Psoas muscle (tissue), 8 donors: ENCODE results near the gene CTU2. TPM values are rescaled to one million over a fixed set of nuclear protein-coding genes. Genes with fewer than 3 reads are reported as not detected.

Source experiments
- ATAC-seq, 4 donors: fragments of 200-7000 bp; cut with Tn5 transposase; one replicate each; pipeline ENCODE4 v1.9.1; 2020; ENCODE audit warnings: moderate library complexity in 3 of 4, mild to moderate bottlenecking in 2 of 4
- DNase-seq, 2 donors: peaks; one replicate each; pipeline ENCODE4 v3.0.0-alpha.2; 2020
- H3K27ac ChIP-seq: fragments of 200-600 bp; one replicate; pipeline ENCODE4 v1.8.0; 2022
- H3K27me3 ChIP-seq, 3 donors: fragments of 200-600 bp in 1 of 3; one replicate each; pipeline versions ENCODE4 v1.6.1 to v1.8.0; 2013 to 2022; ENCODE audit warnings: low read length in 2 of 3, mild to moderate bottlenecking in 2 of 3, moderate library complexity in 1 of 3; ENCODE audit not compliant: insufficient read depth in 3 of 3
- H3K36me3 ChIP-seq, 2 donors: fragments of 200-600 bp in 1 of 2; one replicate each; pipeline versions ENCODE4 v1.6.1 to v1.8.0; 2013 to 2022; ENCODE audit warnings: low read depth in 1 of 2, mild to moderate bottlenecking in 1 of 2, moderate library complexity in 1 of 2; ENCODE audit not compliant: insufficient read depth in 1 of 2
- H3K4me1 ChIP-seq: fragments of 200-600 bp; one replicate; pipeline ENCODE4 v1.8.0; 2022
- H3K4me3 ChIP-seq: fragments of 200-600 bp; one replicate; pipeline ENCODE4 v1.8.0; 2022; ENCODE audit warnings: mild to moderate bottlenecking
- H3K9me3 ChIP-seq: fragments of 200-600 bp; one replicate; pipeline ENCODE4 v1.8.0; 2022
- CTCF ChIP-seq: fragments of 200-600 bp; IDR thresholded peaks from one replicate; pipeline ENCODE4 v1.8.0; 2022; ENCODE audit warnings: antibody characterized with exemption
- whole genome bisulfite sequencing, 3 donors: extraction: QIAGEN DNeasy Blood & Tissue Kit; methylation state at CpG; one replicate each; pipeline versions ENCODE4 v1.1.6 to v1.1.7; 2013; 5-methylcytosine and 5-hydroxymethylcytosine counted together
- intact Hi-C, 2 donors: fragments of 100-400 bp; cut with DNase I; formaldehyde crosslinking; loops; one replicate each; pipeline versions ENCODE4 v1.11.0 to v1.14.2; 2022
- polyA plus RNA-seq, 3 donors: library from polyadenylated mRNA; stranded (reverse); fragments of 200-250 nt; gene quantifications; one replicate each; pipeline ENCODE4 v1.2.3, GENCODE V29; 2013
- total RNA-seq, 4 donors: library from RNA; stranded (reverse); fragmentation: NEBNext Ultra II Directional in 2 of 4; extraction: Animal tissue kit (Norgen Biotek cat#: 25700) in 2 of 4; gene quantifications; one replicate each; pipeline versions ENCODE4 v1.2.1 to v1.2.4, GENCODE V29; 2021 to 2023
- donor health status: healthy with polysubstance abuse.
- donor health status: DM: no; HTN: no; CAD: no; lungs with moderate emphysema.
- donor health status: Bipolar disorder and iron deficiency.
- donor health status: healthy.
- donor health status: DM: yes; HTN: yes; CAD: no.
- donor health status: DM: no; HTN: no; CAD: no.
- donor health status: DM: no; HTN: no; CAD: no.
- donor health status: DM: yes; HTN: yes; CAD: no.

The CTU2 gene
- total and polyA plus RNA-seq, 7 donors, result 12.4 to 24.1 (median 20.2) TPM

DNA sequence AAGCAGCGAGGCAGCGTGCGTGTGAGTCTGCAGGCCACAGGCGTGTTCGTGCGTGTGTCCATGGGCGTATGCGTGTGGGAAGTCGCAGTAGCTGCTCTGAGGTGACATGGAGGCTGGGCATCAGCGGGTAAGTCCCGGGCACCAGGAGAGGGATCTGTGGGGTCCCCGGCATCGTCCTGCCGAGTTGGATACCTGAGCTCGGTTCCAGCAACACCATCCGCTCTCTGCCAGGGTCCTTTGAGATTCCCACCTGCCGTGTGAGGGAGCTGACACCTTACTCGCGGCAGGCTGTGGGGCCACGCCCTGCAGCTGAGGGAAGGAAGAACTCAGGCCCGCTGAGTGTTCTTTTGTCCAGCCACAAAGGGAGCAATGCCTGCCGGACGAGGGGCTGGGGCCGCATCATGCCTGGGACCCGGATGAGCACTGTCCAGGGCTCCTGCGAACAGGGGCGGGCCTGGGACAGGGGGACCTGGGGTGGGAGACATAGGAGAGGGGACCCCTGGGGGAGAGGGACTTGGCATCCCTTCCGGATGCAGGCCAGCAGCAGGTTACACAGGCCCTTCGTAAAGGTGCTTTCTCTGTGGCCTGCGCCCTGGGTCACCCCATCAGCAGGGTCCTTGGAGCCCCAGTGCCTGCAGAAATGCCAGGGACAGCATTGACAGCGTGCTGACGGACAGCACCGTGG is 15.0 kb upstream of the CTU2 start:
- ATAC-seq, result no peak
- WGBS, 3 donors, result 86 to 90% (median 89%) methylated on average over 33 of the region's 33 CpGs

GRCh38 chr16:88691924-88692560 is 14.3 kb upstream of the CTU2 start:
- no peak for ATAC-seq
- H3K27ac ChIP-seq, result no peak overlapping the region
- TF ChIP-seq CTCF, result no peak
- peaks cover 0 to 11% of the 10 kb centered on the region in 2 donors for H3K36me3 ChIP-seq
- H3K9me3 ChIP-seq, result no peaks in the 10 kb centered on the region
- no peaks in the 10 kb centered on the region for H3K27me3 ChIP-seq
- no peak for DNase-seq
- peaks cover 30% of the 10 kb centered on the region for H3K4me1 ChIP-seq
- H3K4me3 ChIP-seq, result no peak overlapping the region
- 77 to 84% (median 78%) methylated on average over 25 to 26 of the region's 26 CpGs for WGBS, 3 donors
- intact Hi-C loops, result no loop called here

More for the DNA sequence above, 15.0 kb upstream of the CTU2 start:
- TF ChIP-seq CTCF, result no peak
- H3K4me3 ChIP-seq, result no peak overlapping the region
- intact Hi-C loops, result no loop called here
- no peaks in the 10 kb centered on the region for H3K27me3 ChIP-seq
- H3K4me1 ChIP-seq, result peaks cover 36% of the 10 kb centered on the region
- no peak overlapping the region for H3K27ac ChIP-seq
- DNase-seq, result no peak
- no peaks in the 10 kb centered on the region for H3K9me3 ChIP-seq
- peaks cover 0 to 4% of the 10 kb centered on the region in 2 donors for H3K36me3 ChIP-seq

GRCh38 chr16:88692861-88693260 is 13.4 kb upstream of the CTU2 start:
- H3K4me3 ChIP-seq, result no peak overlapping the region
- H3K36me3 ChIP-seq, result peaks cover 3 to 19% of the 10 kb centered on the region in 2 donors
- intact Hi-C loops, result no loop called here
- H3K4me1 ChIP-seq, result peaks cover 23% of the 10 kb centered on the region
- ATAC-seq (no peak), DNase-seq (no peak)
- TF ChIP-seq CTCF, result no peak
- H3K27ac ChIP-seq, result no peak overlapping the region
- H3K9me3 ChIP-seq, result no peaks in the 10 kb centered on the region
- no peaks in the 10 kb centered on the region for H3K27me3 ChIP-seq
- 74 to 90% (median 85%) methylated on average over 10 of the region's 10 CpGs for WGBS, 3 donors

- TF ChIP-seq CTCF, result no peak
- WGBS, 3 donors, result 90 to 93% (median 92%) methylated on average over 32 to 39 of the region's 39 CpGs
These were observed 12.7 kb upstream of the CTU2 start for GRCh38 chr16:88693420-88694177.

More at GRCh38 chr16:88693420-88694177, 12.7 kb upstream of the CTU2 start:
- no peak overlapping the region for H3K27ac ChIP-seq
- peaks cover 3 to 27% of the 10 kb centered on the region in 2 donors for H3K36me3 ChIP-seq
- no peaks in the 10 kb centered on the region for H3K9me3 ChIP-seq
- DNase-seq, result no peak
- peaks cover 16% of the 10 kb centered on the region for H3K4me1 ChIP-seq
- H3K27me3 ChIP-seq, result no peaks in the 10 kb centered on the region
- intact Hi-C loops, result no loop called here
- H3K4me3 ChIP-seq, result no peak overlapping the region
- ATAC-seq, result no peak
